Epithelial cell of prostate (primary cell): ENCODE data around the gene ADAMTS8.

Source experiments
- DNase-seq: peaks from one replicate; pipeline ENCODE4 v3.0.0-alpha.2; 2011; ENCODE audit warnings: low read depth, low spot score
- H3K27ac ChIP-seq: fragments of 450-650 bp; 2 replicates; pipeline ENCODE4 v1.5.1; 2017; ENCODE audit warnings: mild to moderate bottlenecking

Gene ADAMTS8

GRCh38 chr11:130428316-130429119, at the start of gene ADAMTS8:
Gene ADAMTS8, minus strand, starts transcription at chr11:130428609. Its CDS starts 323 bp downstream, at chr11:130428286.
- DNase-seq = no peak
- no peak within 1 kb of the TSS for H3K27ac ChIP-seq

- no peak overlapping the region for H3K27ac ChIP-seq
- DNase-seq = no peak
These were observed 49.3 kb upstream of the ADAMTS8 start for GRCh38 chr11:130477586-130478203.

- no peak for DNase-seq
- H3K27ac ChIP-seq = no peak overlapping the region
These were observed 48.6 kb upstream of the ADAMTS8 start for GRCh38 chr11:130476922-130477491.

- no peak for DNase-seq
- no peak overlapping the region for H3K27ac ChIP-seq
These were observed 48.0 kb upstream of the ADAMTS8 start for GRCh38 chr11:130476200-130476921.

- DNase-seq = no peak
These were observed 47.1 kb upstream of the ADAMTS8 start for GRCh38 chr11:130475426-130476053.

GRCh38 chr11:130474637-130475400, 46.4 kb upstream of the ADAMTS8 start:
- no peak overlapping the region for H3K27ac ChIP-seq
- no peak for DNase-seq

More at GRCh38 chr11:130475426-130476053, 47.1 kb upstream of the ADAMTS8 start:
- H3K27ac ChIP-seq = no peak overlapping the region

GRCh38 chr11:130473795-130474377, 45.5 kb upstream of the ADAMTS8 start:
- no peak overlapping the region for H3K27ac ChIP-seq
- no peak for DNase-seq

- H3K27ac ChIP-seq = no peak overlapping the region
- no peak for DNase-seq
These were observed 44.8 kb upstream of the ADAMTS8 start for GRCh38 chr11:130473056-130473794.

- no peak for DNase-seq
These were observed 44.1 kb upstream of the ADAMTS8 start for GRCh38 chr11:130472434-130472961.

GRCh38 chr11:130471731-130472433, 43.5 kb upstream of the ADAMTS8 start:
- H3K27ac ChIP-seq = no peak overlapping the region
- DNase-seq = no peak

More at GRCh38 chr11:130472434-130472961, 44.1 kb upstream of the ADAMTS8 start:
- H3K27ac ChIP-seq = no peak overlapping the region

- H3K27ac ChIP-seq = no peak overlapping the region
- DNase-seq = no peak
These were observed 42.7 kb upstream of the ADAMTS8 start for GRCh38 chr11:130470832-130471706.

GRCh38 chr11:130469181-130469580, 40.8 kb upstream of the ADAMTS8 start:
- no peak for DNase-seq
- no peak overlapping the region for H3K27ac ChIP-seq

- no peak for DNase-seq
- H3K27ac ChIP-seq = no peak overlapping the region
These were observed 38.9 kb upstream of the ADAMTS8 start for GRCh38 chr11:130467116-130467900.

GRCh38 chr11:130465263-130465662, 36.9 kb upstream of the ADAMTS8 start:
- no peak overlapping the region for H3K27ac ChIP-seq
- DNase-seq = no peak

GRCh38 chr11:130464291-130464812, 35.9 kb upstream of the ADAMTS8 start:
- DNase-seq = no peak
- no peak overlapping the region for H3K27ac ChIP-seq

- H3K27ac ChIP-seq = no peak overlapping the region
- no peak for DNase-seq
These were observed 34.5 kb upstream of the ADAMTS8 start for GRCh38 chr11:130462931-130463330.
